Measurements from ENCODE around the gene HSPG2. TPM values are rescaled to one million over a fixed set of nuclear protein-coding genes. Genes with fewer than 3 reads are reported as not detected.

HSPG2 gene
- total and polyA plus RNA-seq, 9 of the 15 experiments (the other 6 are each of a cell fraction or from before 2014, with no cell fraction given): 0.14 to 160 (median 15.7) TPM

GRCh38 chr1:21950734-21951133 is 13.6 kb upstream of the HSPG2 start (continued):
- TF ChIP-seq CEBPG (CRISPR knock-in tag; IDR thresholded peaks at IDR 0.05) (no peak), CEBPG (tag; conservative IDR thresholded peaks at IDR 0.05 in 1 of 2, IDR thresholded peaks at IDR 0.05 in 1 of 2) (no peak), ZNF695 (CRISPR knock-in tag; IDR thresholded peaks at IDR 0.05) (no peak), FOXJ3 (CRISPR knock-in tag; IDR thresholded peaks at IDR 0.05) (no peak), CTCF (IDR thresholded peaks at IDR 0.05 in 2 of 3, conservative IDR thresholded peaks at IDR 0.05 in 1 of 3; ENCODE audit: insufficient read depth in 2 of 3, low read depth in 1 of 3, low read length in 3 of 3) (no peak), PHF21A (IDR thresholded peaks at IDR 0.05; ENCODE audit: borderline replicate concordance, low read depth) (no peak)
- TF ChIP-seq, protein P1, sequence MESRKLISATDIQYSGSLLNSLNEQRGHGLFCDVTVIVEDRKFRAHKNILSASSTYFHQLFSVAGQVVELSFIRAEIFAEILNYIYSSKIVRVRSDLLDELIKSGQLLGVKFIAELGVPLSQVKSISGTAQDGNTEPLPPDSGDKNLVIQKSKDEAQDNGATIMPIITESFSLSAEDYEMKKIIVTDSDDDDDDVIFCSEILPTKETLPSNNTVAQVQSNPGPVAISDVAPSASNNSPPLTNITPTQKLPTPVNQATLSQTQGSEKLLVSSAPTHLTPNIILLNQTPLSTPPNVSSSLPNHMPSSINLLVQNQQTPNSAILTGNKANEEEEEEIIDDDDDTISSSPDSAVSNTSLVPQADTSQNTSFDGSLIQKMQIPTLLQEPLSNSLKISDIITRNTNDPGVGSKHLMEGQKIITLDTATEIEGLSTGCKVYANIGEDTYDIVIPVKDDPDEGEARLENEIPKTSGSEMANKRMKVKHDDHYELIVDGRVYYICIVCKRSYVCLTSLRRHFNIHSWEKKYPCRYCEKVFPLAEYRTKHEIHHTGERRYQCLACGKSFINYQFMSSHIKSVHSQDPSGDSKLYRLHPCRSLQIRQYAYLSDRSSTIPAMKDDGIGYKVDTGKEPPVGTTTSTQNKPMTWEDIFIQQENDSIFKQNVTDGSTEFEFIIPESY (CRISPR knock-in tag; IDR thresholded peaks at IDR 0.05): no peak
- TF ChIP-seq, protein P2, sequence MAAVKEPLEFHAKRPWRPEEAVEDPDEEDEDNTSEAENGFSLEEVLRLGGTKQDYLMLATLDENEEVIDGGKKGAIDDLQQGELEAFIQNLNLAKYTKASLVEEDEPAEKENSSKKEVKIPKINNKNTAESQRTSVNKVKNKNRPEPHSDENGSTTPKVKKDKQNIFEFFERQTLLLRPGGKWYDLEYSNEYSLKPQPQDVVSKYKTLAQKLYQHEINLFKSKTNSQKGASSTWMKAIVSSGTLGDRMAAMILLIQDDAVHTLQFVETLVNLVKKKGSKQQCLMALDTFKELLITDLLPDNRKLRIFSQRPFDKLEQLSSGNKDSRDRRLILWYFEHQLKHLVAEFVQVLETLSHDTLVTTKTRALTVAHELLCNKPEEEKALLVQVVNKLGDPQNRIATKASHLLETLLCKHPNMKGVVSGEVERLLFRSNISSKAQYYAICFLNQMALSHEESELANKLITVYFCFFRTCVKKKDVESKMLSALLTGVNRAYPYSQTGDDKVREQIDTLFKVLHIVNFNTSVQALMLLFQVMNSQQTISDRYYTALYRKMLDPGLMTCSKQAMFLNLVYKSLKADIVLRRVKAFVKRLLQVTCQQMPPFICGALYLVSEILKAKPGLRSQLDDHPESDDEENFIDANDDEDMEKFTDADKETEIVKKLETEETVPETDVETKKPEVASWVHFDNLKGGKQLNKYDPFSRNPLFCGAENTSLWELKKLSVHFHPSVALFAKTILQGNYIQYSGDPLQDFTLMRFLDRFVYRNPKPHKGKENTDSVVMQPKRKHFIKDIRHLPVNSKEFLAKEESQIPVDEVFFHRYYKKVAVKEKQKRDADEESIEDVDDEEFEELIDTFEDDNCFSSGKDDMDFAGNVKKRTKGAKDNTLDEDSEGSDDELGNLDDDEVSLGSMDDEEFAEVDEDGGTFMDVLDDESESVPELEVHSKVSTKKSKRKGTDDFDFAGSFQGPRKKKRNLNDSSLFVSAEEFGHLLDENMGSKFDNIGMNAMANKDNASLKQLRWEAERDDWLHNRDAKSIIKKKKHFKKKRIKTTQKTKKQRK (IDR thresholded peaks at IDR 0.05; ENCODE audit: borderline replicate concordance, low read depth, low read length): no peak
